K562 (cell line): ENCODE measurements around the gene CEP89. TPM values are rescaled to one million over a fixed set of nuclear protein-coding genes. Genes with fewer than 3 reads are reported as not detected.
"Not testable (repeated sequence)": the region's sequence is repeated elsewhere in the genome, so short reads cannot be mapped to it uniquely, and the experiment has no call there.

Source experiments
- ATAC-seq: fragments of 200-7000 bp; cut with Tn5 transposase; 3 replicates; pipeline ENCODE4 v1.9.1; 2020; ENCODE audit warnings: moderate library complexity
- BruUV-seq: library from RNA; stranded (reverse); fragments of 400-500 nt; replicated peaks from 2 replicates; lab custom pipeline; 2021; lab: Mats Ljungman, UMichigan
- CTCF ChIA-PET: fragments of 300-600 bp; formaldehyde crosslinking; extraction: SDS; loops from one replicate; lab custom pipeline; 2021; ENCODE audit warnings: low intra/inter-chr PET ratio; lab: Yijun Ruan, JAX
- POLR2A ChIA-PET: fragments of 300-600, 350-650 bp; sonication (Branson Sonifier 250); formaldehyde crosslinking; extraction: SDS; loops from one replicate; lab custom pipeline; 2021; ENCODE audit warnings: antibody characterized with exemption, inconsistent platforms; lab: Yijun Ruan, JAX
- DNase-seq, 4 experiments: peaks; one replicate each; pipeline versions ENCODE4 v3.0.0 to v3.0.0-alpha.2; 2011 to 2018; ENCODE audit warnings: low spot score in 3 of 4, mixed read lengths in 3 of 4; ENCODE audit errors: extremely low read depth in 1 of 4
- FAIRE-seq: peaks from 2 replicates; lab custom pipeline; 2011; peaks lifted over from hg19 to GRCh38; lab: Jason Lieb, UNC
- H2AFZ ChIP-seq: 2 replicates; pipeline ENCODE4 v1.6.0; 2011; ENCODE audit warnings: low read depth, low read length, control low read depth, inconsistent platforms
- H3K27ac ChIP-seq: fragments of 200-600 bp; 3 replicates; pipeline ENCODE4 v1.8.0; 2011; ENCODE audit warnings: low read depth, mild to moderate bottlenecking, control low read depth, inconsistent platforms, low read length, moderate library complexity, mixed read lengths; ENCODE audit errors: extremely low read depth
- H3K27me3 ChIP-seq, 2 experiments: fragments of 300-600 bp in 1 of 2; 2 replicates in 1 of 2; 3 replicates in 1 of 2; pipeline versions ENCODE4 v1.6.0 to v1.8.0; 2011; ENCODE audit warnings: inconsistent platforms in 2 of 2, low read length in 2 of 2, mild to moderate bottlenecking in 1 of 2, mixed read lengths in 1 of 2, moderate library complexity in 1 of 2; ENCODE audit not compliant: control insufficient read depth in 2 of 2, insufficient read depth in 2 of 2
- H3K36me3 ChIP-seq: fragments of 300-600 bp; 3 replicates; pipeline ENCODE4 v1.8.0; 2011; ENCODE audit warnings: mild to moderate bottlenecking, low read length, inconsistent platforms; ENCODE audit not compliant: control insufficient read depth, insufficient read depth
- H3K4me1 ChIP-seq, 2 experiments: fragments of 200-600 bp in 1 of 2; replicated peaks in 1 of 2; 2 replicates in 1 of 2; 3 replicates in 1 of 2; pipeline versions ENCODE4 v1.5.1 to v1.8.0; 2011; ENCODE audit warnings: inconsistent platforms in 2 of 2, low read length in 2 of 2, mild to moderate bottlenecking in 1 of 2, mixed read lengths in 1 of 2, moderate library complexity in 1 of 2; ENCODE audit not compliant: control insufficient read depth in 2 of 2, insufficient read depth in 2 of 2
- H3K4me2 ChIP-seq: 2 replicates; pipeline ENCODE4 v1.6.1; 2011; ENCODE audit warnings: low read length, control low read depth, inconsistent platforms, mixed read lengths; ENCODE audit not compliant: insufficient read depth
- H3K4me3 ChIP-seq: fragments of 200-600 bp; sonication (generic), shearing (Covaris generic); 2 replicates; pipeline ENCODE4 v1.5.1; 2016; ENCODE audit warnings: control low read depth, inconsistent platforms
- H3K79me2 ChIP-seq: fragments of 200-600 bp; 3 replicates; pipeline ENCODE4 v1.8.0; 2011; ENCODE audit warnings: low read length, inconsistent platforms; ENCODE audit not compliant: control insufficient read depth, insufficient read depth
- H3K9ac ChIP-seq, 2 experiments: 2 replicates each; pipeline versions ENCODE4 v1.6.0 to v1.6.1; 2011; ENCODE audit warnings: low read depth in 2 of 2, low read length in 2 of 2, control low read depth in 1 of 2, inconsistent platforms in 1 of 2, mild to moderate bottlenecking in 1 of 2, mixed read lengths in 1 of 2; ENCODE audit not compliant: insufficient read depth in 1 of 2
- H3K9me1 ChIP-seq: one replicate; pipeline ENCODE4 v1.6.0; 2011; ENCODE audit warnings: inconsistent platforms, mild to moderate bottlenecking, low read length, moderate library complexity; ENCODE audit not compliant: control insufficient read depth, insufficient read depth
- H3K9me3 ChIP-seq: replicated peaks from 2 replicates; pipeline ENCODE4 v1.5.1; 2011; ENCODE audit warnings: low read depth, low read length, inconsistent platforms; ENCODE audit not compliant: control insufficient read depth, insufficient read depth
- H4K20me1 ChIP-seq: replicated peaks from 2 replicates; pipeline ENCODE4 v1.6.1; 2011; ENCODE audit warnings: low read length, inconsistent platforms, mixed read lengths; ENCODE audit not compliant: control insufficient read depth, insufficient read depth
- WGBS: fragments of 100-300 bp; shearing (Covaris generic); methylation state at CpG from one replicate; pipeline ENCODE4 v1.1.6; 2016; ENCODE audit warnings: low coverage, mixed read lengths; ENCODE audit not compliant: insufficient coverage; ENCODE audit errors: missing lambda C conversion rate; 5-methylcytosine and 5-hydroxymethylcytosine counted together
- in situ Hi-C: fragments of 300-500 bp; cut with MboI; formaldehyde crosslinking; loops from 4 replicates; pipeline ENCODE4 v1.15.0; 2018; ENCODE audit warnings: inconsistent platforms, mixed read lengths
- intact Hi-C: fragments of 100-400 bp; cut with micrococcal nuclease; formaldehyde crosslinking; loops from 2 replicates; pipeline ENCODE4 v1.14.2; 2022
- polyA plus RNA-seq, 8 experiments: library from polyadenylated mRNA; depleted of rRNA in 4 of 8; stranded (reverse) in 5 of 8; unstranded in 3 of 8; fragments of >200 nt; fragmentation: Nextera tagmentation in 2 of 8; fragmentation: Illumina TruSeq in 1 of 8; extraction: Ambion mirVana in 2 of 8; extraction: Trizol in 1 of 8; gene quantifications; 2 replicates each; pipeline versions ENCODE4 v1.2.1 to v1.2.3, GENCODE V29; 2011 to 2014; ENCODE audit warnings: inconsistent platforms in 1 of 8, missing spikeins in 1 of 8
- total RNA-seq, 7 experiments: library from RNA; depleted of rRNA in 6 of 7; stranded (reverse); fragments of >200 nt in 6 of 7; fragmentation: Illumina TruSeq in 2 of 7; extraction: Trizol in 2 of 7; gene quantifications; 2 replicates each; pipeline versions ENCODE4 v1.2.1 to v1.2.3, GENCODE V29; 2011 to 2021; ENCODE audit warnings: low replicate concordance in 1 of 7

The CEP89 gene
- total and polyA plus RNA-seq, 9 of the 15 experiments (the other 6 are each of a cell fraction or from before 2014, with no cell fraction given) = 5.5 to 15.0 (median 7.2) TPM

- POLR2A ChIA-PET, H3K4me2 ChIP-seq, H3K36me3 ChIP-seq, ATAC-seq, CTCF ChIA-PET, H3K4me1 ChIP-seq, DNase-seq, H2AFZ ChIP-seq, H3K27me3 ChIP-seq, H3K79me2 ChIP-seq, H3K9me3 ChIP-seq, BruUV-seq, H3K9me1 ChIP-seq, H3K4me3 ChIP-seq, in situ Hi-C loops, H3K9ac ChIP-seq, FAIRE-seq, H3K27ac ChIP-seq, H4K20me1 ChIP-seq: not testable (repeated sequence)
- intact Hi-C loops = loop anchor here (10.0 kb wide), 2 partner anchors 285 to 395 kb away; partner anchors contain the start of genes CEBPG and NUDT19
- WGBS = 50% methylated on average over 3 of the region's 7 CpGs
Measured at GRCh38 chr19:32979807-32980206, 8.0 kb upstream of the CEP89 start.

GRCh38 chr19:32977813-32978212 is 6.1 kb upstream of the CEP89 start:
- CTCF ChIA-PET = interaction anchor here (2.8 kb wide), 1 partner anchor 141 kb away, joined by 27 read pairs; no protein-coding TSS in a partner anchor
- ATAC-seq, FAIRE-seq, H3K9ac ChIP-seq, H3K4me2 ChIP-seq, H3K27ac ChIP-seq, H2AFZ ChIP-seq, H3K4me3 ChIP-seq, H3K4me1 ChIP-seq, H3K27me3 ChIP-seq, H3K9me3 ChIP-seq, DNase-seq, H3K79me2 ChIP-seq, in situ Hi-C loops, BruUV-seq, H4K20me1 ChIP-seq, POLR2A ChIA-PET, H3K9me1 ChIP-seq: not testable (repeated sequence)
- intact Hi-C loops = loop anchor here (10.0 kb wide), 2 partner anchors 283 to 397 kb away; partner anchors contain the start of genes CEBPG and NUDT19
- peaks cover 12% of the 10 kb centered on the region; the same call in 1 of the 3 replicates for H3K36me3 ChIP-seq
- 50% methylated on average over 1 of the region's 4 CpGs for WGBS
